Left forelimb (tissue), 1 donor: ENCODE results near the gene ZBTB20.
A peak's percentile ranks its signal among the peaks of the same experiment; 100 is the strongest.

Experiments
- DNase-seq: peaks from one replicate; pipeline ENCODE4 v3.0.0-alpha.2; 2018; ENCODE audit warnings: low spot score

Gene ZBTB20

GRCh38 chr3:114671741-114672510 lies 475.2 kb downstream of the ZBTB20 start:
- no peak for DNase-seq

DNA sequence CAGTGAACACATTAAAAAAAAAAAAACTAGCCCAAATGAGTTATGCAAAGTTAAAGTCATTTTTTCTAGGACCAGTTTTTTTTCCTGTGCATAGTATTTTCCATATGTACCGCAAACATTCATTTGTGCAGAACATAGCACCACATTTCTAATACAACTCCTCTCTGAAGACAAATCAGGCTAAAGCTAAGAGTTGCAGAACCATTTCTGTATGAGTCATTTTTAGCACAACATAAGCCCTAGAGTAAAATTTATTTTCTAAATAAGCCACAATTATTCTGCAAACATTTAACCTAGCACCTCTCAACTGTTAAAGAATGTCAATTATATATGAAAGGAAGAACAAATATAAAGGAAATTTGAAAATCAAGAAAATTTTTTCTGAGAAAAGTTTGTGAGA lies 477.5 kb downstream of the ZBTB20 start:
- DNase-seq = no peak

- no peak for DNase-seq
Measured at GRCh38 chr3:114668099-114668498, 479.0 kb downstream of the ZBTB20 start.

- no peak for DNase-seq
Measured at GRCh38 chr3:114666623-114667022, 480.5 kb downstream of the ZBTB20 start.

DNA sequence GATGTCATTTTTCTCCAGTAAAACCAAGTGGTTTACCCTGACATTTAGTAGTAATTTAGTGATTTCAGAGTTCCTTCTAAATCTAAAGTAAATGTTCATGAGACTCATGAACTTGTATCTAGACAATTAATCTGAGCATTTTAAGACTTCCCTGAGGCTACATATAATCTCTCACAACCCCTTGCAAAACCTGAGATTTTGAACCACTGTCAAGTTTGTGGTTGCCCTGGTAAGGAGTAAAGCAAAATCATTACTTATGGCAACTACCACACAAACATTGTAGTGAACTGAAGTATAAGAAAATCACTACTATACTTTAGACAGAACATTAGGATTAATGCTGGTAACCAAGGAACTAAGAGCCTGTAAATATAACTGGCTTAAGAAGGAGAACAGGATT lies 483.1 kb downstream of the ZBTB20 start:
- DNase-seq = no peak

GRCh38 chr3:114660808-114661207 lies 486.3 kb downstream of the ZBTB20 start:
- DNase-seq = no peak

GRCh38 chr3:114660124-114660523 lies 487.0 kb downstream of the ZBTB20 start:
- peak; percentile 75 for DNase-seq

DNA sequence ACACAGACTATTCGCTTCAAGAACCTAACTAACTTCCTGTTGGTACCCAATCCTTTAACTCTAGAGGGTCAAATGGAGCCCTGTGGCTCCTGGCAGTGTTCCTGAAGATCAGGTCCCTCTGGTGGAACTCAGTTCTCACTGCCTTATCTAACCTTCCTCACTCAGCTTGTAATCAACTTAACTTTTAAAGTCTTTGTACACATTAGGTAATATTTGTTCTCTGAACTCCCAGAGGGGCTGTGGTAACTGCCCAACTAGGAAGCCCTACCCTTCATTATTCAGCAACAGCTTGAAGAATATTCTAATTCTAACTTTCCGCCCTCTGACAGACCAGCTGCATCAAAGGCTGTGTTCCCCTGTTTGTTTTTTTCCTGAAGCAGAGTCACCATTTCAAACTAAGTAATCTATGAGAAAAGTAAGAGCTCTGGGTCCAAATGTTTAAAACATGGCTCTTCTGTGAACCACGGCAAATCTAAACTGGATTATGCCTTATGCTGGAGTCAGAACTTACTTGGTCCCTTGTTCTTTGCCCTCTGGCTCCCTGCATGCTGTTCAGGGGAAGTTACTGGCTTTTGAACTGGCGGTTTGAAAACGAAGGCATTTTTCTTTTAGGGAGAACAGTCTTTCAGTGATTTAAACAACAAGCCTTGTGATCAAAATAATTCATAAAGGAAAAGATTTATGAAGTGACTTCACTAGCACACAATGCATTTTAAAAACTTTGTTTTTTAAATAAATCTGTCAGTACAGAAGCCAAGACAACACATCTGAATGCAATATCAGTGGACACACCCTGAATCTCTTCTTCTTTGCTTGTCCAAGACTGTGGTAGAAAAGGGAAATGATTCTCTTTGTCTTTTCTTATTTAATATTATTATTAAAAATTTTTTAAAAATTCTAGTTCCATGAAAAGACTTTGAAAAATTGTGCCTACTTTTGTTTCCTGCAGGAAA lies 487.7 kb downstream of the ZBTB20 start:
- DNase-seq = no peak

DNA sequence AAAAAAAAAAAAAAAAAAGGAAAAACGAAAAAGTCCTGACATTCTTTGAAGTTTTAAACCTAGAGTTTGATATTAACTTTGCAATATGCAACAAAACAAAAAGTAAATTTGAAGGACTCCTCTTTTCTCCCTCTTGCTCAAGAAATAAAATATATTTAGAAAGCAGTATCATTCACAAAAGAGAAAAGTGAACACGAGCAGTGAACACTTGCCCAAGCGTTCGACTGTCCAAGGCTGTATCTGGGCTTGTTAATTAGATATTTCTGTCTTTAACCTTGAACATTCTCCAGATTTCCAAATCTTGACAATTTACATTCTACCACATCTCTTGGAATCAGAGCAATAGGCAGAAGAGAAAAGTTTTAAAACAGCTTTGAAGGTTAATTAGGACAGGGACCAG lies 495.5 kb downstream of the ZBTB20 start:
- DNase-seq = no peak

- DNase-seq = no peak
Measured at GRCh38 chr3:114650808-114651207, 496.3 kb downstream of the ZBTB20 start.

- no peak for DNase-seq
Measured at GRCh38 chr3:114649331-114649730, 497.8 kb downstream of the ZBTB20 start.

GRCh38 chr3:114646526-114646925 lies 500.6 kb downstream of the ZBTB20 start:
- no peak for DNase-seq

DNA sequence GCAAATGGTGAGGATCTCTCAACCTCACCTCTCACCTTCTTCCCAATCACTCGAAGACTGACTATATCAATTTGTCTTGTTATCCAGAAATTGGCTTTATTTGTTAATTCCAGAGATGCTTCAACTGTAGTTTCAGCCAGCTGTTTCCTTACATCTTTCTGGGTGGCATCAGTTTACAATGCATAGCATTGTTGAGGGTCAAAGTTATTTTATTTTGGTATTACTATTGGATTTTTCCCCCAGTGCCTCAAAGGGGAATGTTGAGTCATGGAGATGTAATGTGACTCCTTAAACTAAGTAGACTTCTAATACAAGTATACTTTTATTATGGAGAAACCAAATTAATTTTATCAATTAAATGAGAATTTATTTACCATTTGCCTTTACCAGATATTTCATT lies 501.7 kb downstream of the ZBTB20 start:
- DNase-seq = no peak

GRCh38 chr3:114644367-114644766 lies 502.7 kb downstream of the ZBTB20 start:
- no peak for DNase-seq

DNA sequence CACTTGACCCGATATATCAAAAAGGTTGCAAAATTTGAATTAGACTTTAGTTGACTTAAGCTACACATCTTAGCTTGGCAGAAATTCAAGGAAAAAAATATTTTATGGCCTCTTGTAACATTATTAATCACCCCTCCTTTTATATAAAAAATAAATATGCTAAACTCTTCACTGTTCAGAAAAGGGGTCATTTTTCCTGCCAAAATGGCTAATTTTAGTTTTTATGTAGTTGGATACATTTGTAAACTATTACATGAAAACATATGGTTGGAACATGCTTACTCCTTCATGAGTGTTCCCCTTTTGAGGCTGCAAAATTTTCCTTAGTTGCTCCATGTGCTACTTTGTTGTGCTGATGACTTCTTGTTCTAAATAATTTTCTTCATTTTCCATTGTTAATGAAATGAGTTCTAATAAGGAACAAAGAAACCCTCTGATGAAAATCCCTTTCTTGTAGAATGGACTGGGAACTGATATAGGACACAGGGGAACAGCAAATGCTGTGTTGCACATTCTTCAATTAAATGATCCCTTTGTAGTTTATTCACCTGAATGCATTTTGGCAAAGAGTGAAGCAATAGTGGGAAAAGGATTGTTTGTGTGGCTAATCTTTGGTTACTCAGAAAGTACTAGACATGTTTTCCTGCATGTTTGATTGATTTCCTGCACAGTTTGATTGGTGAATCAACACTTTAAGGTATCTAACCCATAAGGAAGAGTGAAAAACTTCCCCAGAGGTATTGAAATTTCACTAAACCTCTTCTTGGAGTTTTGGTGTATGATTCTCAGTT lies 503.9 kb downstream of the ZBTB20 start:
- DNase-seq = no peak

GRCh38 chr3:114640126-114640525 lies 507.0 kb downstream of the ZBTB20 start:
- no peak for DNase-seq

DNA sequence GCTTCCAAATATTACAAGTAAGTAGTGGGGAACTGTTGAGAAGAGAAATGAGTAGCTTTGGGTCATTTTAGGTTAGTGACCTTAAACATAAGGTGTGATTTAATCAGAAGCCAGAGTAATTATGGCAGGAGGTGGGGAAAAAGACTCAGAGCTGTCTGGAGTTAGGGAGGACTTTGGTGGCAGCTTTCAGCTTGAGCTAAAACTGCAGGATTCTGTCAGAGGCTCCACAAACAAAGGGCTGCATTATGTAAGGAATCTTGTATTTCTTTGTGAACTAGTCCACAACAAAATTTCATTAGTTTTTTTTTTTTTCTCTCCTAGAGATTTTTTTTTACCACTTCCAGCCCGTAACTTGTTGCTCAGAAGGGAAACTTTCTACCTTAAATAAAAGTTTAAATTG lies 507.9 kb downstream of the ZBTB20 start:
- no peak for DNase-seq

DNA sequence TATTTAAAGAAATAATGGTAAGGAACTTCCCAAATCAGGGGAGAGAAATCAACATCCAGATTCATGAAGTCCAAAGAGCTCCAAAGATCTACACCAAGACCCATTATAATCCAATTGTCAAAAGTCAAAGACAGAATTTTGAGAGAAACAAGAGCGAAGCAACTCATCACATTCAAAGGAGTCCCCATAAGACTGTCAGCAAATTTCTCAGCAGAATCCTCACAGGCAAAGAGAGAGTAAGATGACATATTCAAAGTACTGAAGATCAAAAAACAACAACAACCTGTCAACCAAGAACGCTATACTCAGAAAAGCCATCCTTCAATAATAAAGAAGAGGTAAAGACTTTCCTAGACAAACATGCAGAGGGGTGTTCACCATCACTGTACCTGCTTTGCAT lies 511.2 kb downstream of the ZBTB20 start:
- DNase-seq = no peak

DNA sequence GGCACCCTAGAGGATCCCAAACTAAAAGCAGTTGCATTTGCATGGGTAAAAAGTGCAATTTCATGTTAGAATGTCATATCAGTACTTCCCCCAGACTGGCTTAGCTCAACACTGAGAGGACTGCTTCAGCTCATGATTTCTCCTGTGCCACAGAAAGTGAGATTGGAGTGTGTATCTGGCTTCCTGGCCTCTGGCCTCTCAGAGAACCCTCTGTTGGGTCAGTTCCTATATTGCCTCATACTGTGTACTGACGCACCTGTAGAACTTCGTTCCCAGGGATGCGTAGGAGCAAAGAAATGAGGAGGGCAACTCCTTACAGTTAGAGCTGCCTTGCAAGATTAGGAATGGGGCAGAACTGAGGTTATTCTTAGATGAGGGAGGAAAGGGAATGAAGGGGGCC lies 512.5 kb downstream of the ZBTB20 start:
- DNase-seq = no peak

DNA sequence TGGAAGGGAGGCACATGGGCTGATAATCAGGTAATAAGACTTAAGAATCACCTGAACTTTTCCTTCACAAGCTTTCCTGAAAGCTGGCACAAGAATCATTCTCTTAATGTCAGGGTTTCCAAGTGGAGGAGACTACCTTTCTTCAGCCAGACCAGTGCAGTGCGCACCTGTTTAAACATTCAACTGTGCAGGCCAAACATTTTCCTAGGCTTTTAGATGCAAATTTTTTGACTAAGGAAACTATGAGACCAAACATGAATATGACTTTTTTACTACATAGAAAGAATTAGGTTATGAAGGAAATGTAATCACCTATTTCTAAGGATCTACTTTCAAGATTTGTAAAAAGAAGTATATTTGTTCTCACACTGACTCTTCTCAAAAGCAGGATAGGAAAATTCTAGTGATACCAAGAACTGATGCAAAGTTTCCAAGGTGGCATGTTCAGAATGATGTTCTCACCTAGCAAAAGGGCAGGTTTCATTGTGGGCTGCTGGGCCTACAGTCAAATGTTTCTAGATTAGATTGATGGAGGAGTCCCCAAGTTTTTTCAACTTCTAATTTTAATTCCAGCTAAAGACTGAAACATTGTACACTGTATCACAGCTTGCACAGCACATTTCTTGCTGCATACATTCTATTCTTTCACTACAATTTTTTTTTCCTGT lies 514.2 kb downstream of the ZBTB20 start:
- no peak for DNase-seq

DNA sequence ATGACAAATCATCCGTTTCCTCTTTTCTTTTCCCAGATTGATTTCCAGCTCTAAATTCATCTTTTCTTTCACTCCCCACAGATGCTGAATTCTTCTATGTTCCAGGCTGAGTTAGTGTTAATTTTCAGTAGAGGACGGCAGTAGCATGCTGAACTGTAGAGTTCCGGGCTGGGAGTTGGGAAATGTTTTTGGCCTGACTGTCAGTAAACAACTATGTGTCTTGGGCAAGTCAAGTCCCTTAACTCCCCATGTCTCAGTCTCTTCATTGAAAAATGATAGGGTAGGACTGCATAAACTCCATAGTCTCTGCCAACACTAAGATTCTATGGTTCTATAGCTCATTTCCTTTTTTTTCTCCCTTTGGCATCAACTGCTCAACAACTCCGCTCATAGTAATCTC lies 519.3 kb downstream of the ZBTB20 start:
- no peak for DNase-seq

DNA sequence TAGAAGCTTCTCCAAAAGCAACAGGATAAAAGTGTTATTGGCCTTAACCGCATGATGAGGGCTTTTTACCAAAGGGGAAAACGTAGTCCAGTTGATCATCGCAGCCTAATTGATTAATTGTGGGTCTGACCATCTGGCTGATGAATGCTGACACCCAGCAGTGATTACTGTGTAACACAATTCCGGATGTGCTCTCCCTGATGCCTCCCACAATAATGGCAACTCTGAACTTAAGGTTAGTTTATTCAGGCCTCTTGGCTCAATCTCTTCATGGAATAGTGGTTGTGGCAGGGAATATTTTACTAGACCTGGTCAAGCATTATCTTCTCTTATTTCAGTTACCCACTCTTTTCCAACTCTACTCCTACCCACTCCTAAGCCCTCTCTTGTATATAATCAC lies 520.3 kb downstream of the ZBTB20 start:
- DNase-seq = no peak
